Aorta (tissue), 5 donors: ENCODE data around the gene RCN1. TPM values are rescaled to one million over a fixed set of nuclear protein-coding genes. Genes with fewer than 3 reads are reported as not detected.
"Not testable (repeated sequence)": the region's sequence is repeated elsewhere in the genome, so short reads cannot be mapped to it uniquely, and the experiment has no call there.

Experiments
- ATAC-seq: fragments of 200-7000 bp; cut with Tn5 transposase; one replicate; pipeline ENCODE4 v1.9.1; 2022; ENCODE audit warnings: moderate library complexity; ENCODE audit not compliant: low FRiP score
- DNase-seq, 2 donors: peaks; one replicate each; pipeline ENCODE4 v3.0.0-alpha.2; 2020
- H3K27ac ChIP-seq, 2 donors: one replicate each; pipeline ENCODE4 v1.5.1; 2013; ENCODE audit warnings: low read length in 2 of 2, mild to moderate bottlenecking in 2 of 2, moderate library complexity in 2 of 2, control low read depth in 1 of 2, inconsistent platforms in 1 of 2, low read depth in 1 of 2
- H3K27me3 ChIP-seq, 2 donors: one replicate each; pipeline ENCODE4 v1.6.1; 2013; ENCODE audit warnings: control low read depth in 1 of 2, low read length in 1 of 2, mild to moderate bottlenecking in 1 of 2, moderate library complexity in 1 of 2; ENCODE audit not compliant: insufficient read depth in 2 of 2, control insufficient read depth in 1 of 2
- H3K36me3 ChIP-seq, 2 donors: one replicate each; pipeline ENCODE4 v1.6.1; 2013; ENCODE audit warnings: control low read depth in 1 of 2, low read length in 1 of 2, mild to moderate bottlenecking in 1 of 2; ENCODE audit not compliant: insufficient read depth in 2 of 2, control insufficient read depth in 1 of 2
- H3K4me1 ChIP-seq, 2 donors: one replicate each; pipeline ENCODE4 v1.6.1; 2013; ENCODE audit warnings: low read length in 2 of 2, control low read depth in 1 of 2, mild to moderate bottlenecking in 1 of 2, moderate library complexity in 1 of 2; ENCODE audit not compliant: insufficient read depth in 2 of 2, control insufficient read depth in 1 of 2
- H3K4me3 ChIP-seq, 2 donors: one replicate each; pipeline ENCODE4 v1.5.1; 2013; ENCODE audit warnings: low read length in 2 of 2, control low read depth in 1 of 2, mild to moderate bottlenecking in 1 of 2
- H3K9me3 ChIP-seq: one replicate; pipeline ENCODE4 v1.6.1; 2013; ENCODE audit warnings: mild to moderate bottlenecking, low read length; ENCODE audit not compliant: control insufficient read depth
- WGBS, 2 donors: extraction: QIAGEN DNeasy Blood & Tissue Kit; methylation state at CpG; one replicate each; pipeline ENCODE4 v1.1.7; 2013; 5-methylcytosine and 5-hydroxymethylcytosine counted together
- intact Hi-C, 2 donors: fragments of 100-400 bp; cut with DNase I; formaldehyde crosslinking; loops; one replicate each; pipeline versions ENCODE4 v1.14.2 to v1.15.0; 2022
- polyA plus RNA-seq, 2 donors: library from polyadenylated mRNA; stranded (reverse); fragments of 200-250 nt; gene quantifications; one replicate each; pipeline ENCODE4 v1.2.3, GENCODE V29; 2013
- total RNA-seq, 2 donors: library from RNA; stranded (reverse); fragmentation: NEBNext Ultra II Directional; extraction: Animal tissue kit (Norgen Biotek cat#: 25700); gene quantifications; one replicate each; pipeline ENCODE4 v1.2.1, GENCODE V29; 2021
- donor health status: healthy with polysubstance abuse.
- donor health status: Bipolar disorder and iron deficiency.
- donor health status: DM: no; HTN: no; CAD: no.
- donor health status: DM: no; HTN: no; CAD: no.
- donor health status: DM: yes; HTN: yes; CAD: no.

RCN1 gene
- total and polyA plus RNA-seq, 4 donors = 55.8 to 125 (median 92.2) TPM

DNA sequence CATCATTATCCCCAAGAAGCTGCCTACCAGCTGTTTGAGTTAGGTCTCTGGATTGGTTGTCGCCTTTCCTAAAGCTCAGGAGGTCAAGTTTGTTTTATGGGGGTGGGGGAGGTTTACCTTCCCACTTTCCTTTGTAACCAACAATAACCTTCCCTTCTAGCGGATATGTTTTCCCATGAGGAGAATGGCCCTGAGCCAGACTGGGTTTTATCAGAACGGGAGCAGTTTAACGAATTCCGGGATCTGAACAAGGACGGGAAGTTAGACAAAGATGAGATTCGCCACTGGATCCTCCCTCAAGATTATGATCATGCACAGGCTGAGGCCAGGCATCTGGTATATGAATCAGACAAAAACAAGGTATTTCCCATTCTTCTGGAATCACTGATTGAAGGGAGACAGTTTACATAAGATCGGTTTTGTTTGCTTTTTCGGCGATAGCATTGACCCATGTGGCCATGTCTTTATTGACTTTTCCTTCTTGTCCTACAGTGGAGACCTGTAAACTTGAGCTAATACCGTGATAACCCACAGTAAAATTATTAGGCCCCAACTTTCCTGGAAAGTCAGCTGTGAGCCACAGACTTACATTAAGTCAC, 12.3 kb downstream of the RCN1 start:
- H3K9me3 ChIP-seq, H3K27me3 ChIP-seq, ATAC-seq, DNase-seq, H3K27ac ChIP-seq, intact Hi-C loops, H3K4me3 ChIP-seq, H3K4me1 ChIP-seq: not testable (repeated sequence)
- peaks cover 10 to 15% of the 10 kb centered on the region in 2 donors for H3K36me3 ChIP-seq
- WGBS, 2 donors = 57 to 68% methylated on average over 9 to 11 of the region's 11 CpGs

DNA sequence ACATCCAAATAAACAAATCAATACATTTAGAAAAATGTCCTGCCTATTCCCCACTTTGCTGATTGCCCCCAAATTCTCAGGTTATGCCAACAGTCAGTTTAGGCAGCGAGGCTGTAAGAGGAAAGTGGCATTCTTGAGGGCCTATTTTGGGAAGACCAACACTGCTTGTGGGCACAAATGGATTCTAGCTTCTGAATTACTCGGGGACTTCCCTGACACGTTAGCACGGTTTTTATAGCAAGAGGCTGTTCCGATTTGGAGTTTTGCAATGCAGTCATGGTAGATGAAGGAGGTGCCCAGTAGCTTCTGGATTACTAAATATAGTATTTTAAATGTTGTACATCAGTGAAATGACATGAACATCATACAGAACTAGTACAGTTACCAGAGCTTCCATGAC, 13.1 kb downstream of the RCN1 start:
- intact Hi-C loops = no loop called here
- Histone ChIP-seq H3K36me3 (peaks cover 10 to 13% of the 10 kb centered on the region in 2 donors), H3K9me3 (no peaks in the 10 kb centered on the region), H3K4me1 (no peaks in the 10 kb centered on the region), H3K27me3 (no peaks in the 10 kb centered on the region), H3K27ac (peak overlapping the region in 1 of 2 donors; percentile 33), H3K4me3 (no peak overlapping the region)
- DNase-seq (no peak), ATAC-seq (no peak)
- WGBS, 2 donors = 80 to 81% methylated on average over 5 of the region's 5 CpGs

DNA sequence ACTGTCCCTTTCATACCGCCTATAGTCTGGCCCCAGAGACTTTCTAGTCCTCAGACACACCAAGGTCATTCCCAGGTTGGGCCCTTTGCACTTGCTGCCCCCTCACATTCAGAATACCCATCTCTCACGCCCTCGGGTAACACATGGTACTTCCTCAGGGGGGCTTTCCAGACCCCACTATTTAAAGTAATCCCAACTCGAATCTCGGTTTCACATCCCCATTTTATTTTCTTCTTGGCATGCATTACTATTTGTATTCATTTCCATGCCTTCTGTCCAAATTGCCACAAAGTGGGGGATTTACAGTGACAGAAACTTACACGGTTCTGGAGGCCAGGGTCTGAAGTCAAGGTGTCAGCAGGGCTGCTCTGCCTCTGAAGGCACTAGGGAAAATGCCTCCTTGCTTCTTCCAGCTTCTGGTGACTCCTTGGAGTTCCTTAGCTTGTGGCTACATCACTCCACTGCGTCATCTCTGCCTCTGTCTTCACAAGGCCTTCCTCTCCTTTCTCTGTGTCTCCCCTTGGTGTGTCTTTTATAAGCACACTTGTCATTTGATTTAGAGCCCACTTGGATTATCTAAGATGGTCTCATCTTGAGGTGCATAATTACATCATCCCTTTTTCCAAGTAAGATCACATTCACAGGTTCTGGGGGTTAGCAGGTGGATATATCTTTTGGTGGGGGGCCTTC, 15.1 kb downstream of the RCN1 start:
- WGBS, 2 donors = 82 to 86% methylated on average over 7 of the region's 7 CpGs
- DNase-seq (no peak), ATAC-seq (no peak)
- Histone ChIP-seq H3K9me3 (no peaks in the 10 kb centered on the region), H3K27ac (no peak overlapping the region), H3K27me3 (no peaks in the 10 kb centered on the region), H3K4me3 (no peak overlapping the region), H3K4me1 (no peaks in the 10 kb centered on the region), H3K36me3 (peaks cover 4 to 5% of the 10 kb centered on the region in 2 donors)
- intact Hi-C loops = no loop called here

DNA sequence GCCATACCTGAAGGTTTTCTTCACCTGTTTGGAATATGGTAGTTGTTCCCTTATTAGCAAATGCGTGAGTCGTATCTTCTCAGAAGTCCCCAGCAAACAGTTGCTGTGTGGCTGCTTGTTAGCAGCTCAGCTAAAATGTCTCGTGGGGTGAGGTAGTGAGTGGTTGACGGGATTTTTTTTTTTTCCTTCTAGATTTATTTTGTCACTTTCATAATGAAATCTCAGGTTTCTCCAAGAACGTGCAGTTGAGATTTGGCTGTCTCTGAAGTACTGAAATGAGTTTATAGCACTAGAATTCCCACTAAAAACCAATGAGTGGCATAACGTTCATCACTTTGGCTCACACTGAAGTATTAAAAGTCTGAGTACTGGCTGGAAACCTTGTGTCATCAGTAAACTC, 16.8 kb downstream of the RCN1 start:
- Histone ChIP-seq H3K27ac (no peak overlapping the region), H3K27me3 (no peaks in the 10 kb centered on the region), H3K4me1 (no peaks in the 10 kb centered on the region), H3K4me3 (no peak overlapping the region), H3K36me3 (peaks cover 3 to 4% of the 10 kb centered on the region in 2 donors), H3K9me3 (no peaks in the 10 kb centered on the region)
- DNase-seq (no peak), ATAC-seq (no peak)
- intact Hi-C loops = no loop called here
- 73 to 74% methylated on average over 6 of the region's 6 CpGs for WGBS, 2 donors

DNA sequence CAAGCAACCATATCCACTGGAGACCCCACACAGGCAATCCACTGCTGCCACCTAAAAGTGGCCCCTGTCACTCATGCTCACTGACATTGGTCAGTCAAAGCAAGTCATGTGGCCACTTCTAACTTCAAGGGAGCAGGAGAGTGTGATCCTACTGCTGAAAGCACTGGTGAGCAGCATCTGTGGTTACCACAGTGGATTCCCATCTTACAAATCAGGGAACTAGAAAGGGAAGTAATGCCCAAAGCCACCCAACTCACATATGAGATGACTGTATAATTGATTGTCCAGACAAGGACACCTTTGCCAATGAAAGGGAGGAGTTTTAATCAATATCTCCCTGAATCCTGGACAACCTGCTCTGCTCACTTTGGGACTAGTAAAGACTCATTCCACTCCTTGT, 17.7 kb downstream of the RCN1 start:
- peaks cover under 1 to 4% of the 10 kb centered on the region in 2 donors for H3K36me3 ChIP-seq
- no peaks in the 10 kb centered on the region for H3K27me3 ChIP-seq
- DNase-seq (no peak), ATAC-seq (no peak)
- H3K4me3 ChIP-seq = no peak overlapping the region
- H3K4me1 ChIP-seq = no peaks in the 10 kb centered on the region
- intact Hi-C loops = no loop called here
- H3K27ac ChIP-seq = no peak overlapping the region
- H3K9me3 ChIP-seq = no peaks in the 10 kb centered on the region

DNA sequence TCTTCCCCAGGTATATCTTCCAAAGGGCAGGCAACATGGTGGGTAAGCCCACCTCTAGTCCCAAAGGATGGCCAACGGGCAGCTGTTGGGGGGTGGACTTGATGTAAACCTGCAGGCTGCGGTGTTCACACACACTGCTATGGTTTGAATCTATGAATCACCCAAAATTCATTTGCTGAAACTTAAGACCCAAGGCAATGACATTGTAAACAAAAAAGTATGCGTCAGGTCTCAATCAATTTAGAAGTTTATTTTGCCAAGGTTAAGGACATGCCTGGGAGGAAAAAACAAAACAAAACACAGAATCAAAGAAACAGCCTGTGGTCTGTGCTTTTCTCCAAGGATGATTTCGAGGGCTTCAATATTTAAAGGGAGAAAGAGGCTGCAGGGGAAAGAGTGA, 18.3 kb downstream of the RCN1 start:
- intact Hi-C loops = no loop called here

DNA sequence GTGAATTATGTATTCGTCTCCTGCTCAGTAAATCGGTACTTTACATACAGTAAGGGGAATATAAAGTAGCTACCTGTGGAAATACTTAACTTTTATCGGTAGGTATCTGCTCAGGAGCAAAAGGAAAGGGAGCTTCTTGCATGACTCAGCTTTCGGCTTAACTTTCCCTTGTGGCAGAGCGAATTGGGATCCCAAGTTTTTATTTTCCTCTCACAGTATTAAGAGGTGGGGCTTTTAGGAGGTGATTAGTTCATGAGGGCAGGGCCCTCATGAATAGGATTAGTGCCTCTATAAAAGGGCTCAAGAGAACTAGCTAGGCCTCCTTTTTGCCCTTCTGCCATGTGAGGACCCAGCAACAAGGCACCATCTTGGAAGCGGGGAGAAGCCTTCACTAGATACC, 18.7 kb downstream of the RCN1 start:
- peaks cover 0 to 4% of the 10 kb centered on the region in 2 donors for H3K36me3 ChIP-seq
- WGBS, 2 donors = 95 to 98% methylated on average over 6 of the region's 6 CpGs
- no peak overlapping the region for H3K27ac ChIP-seq
- no peaks in the 10 kb centered on the region for H3K9me3 ChIP-seq
- ATAC-seq (no peak), DNase-seq (no peak)
- no peak overlapping the region for H3K4me3 ChIP-seq
- no peaks in the 10 kb centered on the region for H3K4me1 ChIP-seq
- H3K27me3 ChIP-seq = no peaks in the 10 kb centered on the region
- intact Hi-C loops = no loop called here

More for the DNA sequence above, 18.3 kb downstream of the RCN1 start:
- ATAC-seq = no peak
- Histone ChIP-seq H3K27me3 (no peaks in the 10 kb centered on the region), H3K4me1 (no peaks in the 10 kb centered on the region), H3K36me3 (peaks cover 0 to 4% of the 10 kb centered on the region in 2 donors), H3K27ac (no peak overlapping the region), H3K9me3 (no peaks in the 10 kb centered on the region), H3K4me3 (no peak overlapping the region)
- 76 to 78% methylated on average over 4 of the region's 4 CpGs for WGBS, 2 donors
- no peak for DNase-seq

DNA sequence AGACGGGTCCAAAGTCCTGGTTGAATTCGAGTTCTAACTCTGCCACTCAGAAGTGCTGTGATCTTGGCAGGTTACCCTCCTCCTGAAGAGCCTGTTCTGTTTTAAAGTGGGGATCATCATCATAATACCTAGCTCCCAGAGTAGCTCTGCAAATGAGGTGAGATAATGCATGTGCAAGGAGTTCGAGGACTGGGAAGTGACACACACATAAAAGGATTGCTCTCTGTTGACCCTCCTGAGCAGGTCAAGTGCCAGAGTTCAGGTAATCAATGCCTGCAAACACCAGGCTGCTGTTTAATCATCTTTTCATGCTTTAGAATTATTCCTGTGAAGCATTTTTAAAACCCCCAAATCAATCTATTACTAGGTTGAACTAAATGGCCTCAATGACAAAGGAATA, 19.9 kb downstream of the RCN1 start:
- H3K4me3 ChIP-seq = no peak overlapping the region
- ATAC-seq (no peak), DNase-seq (no peak)
- intact Hi-C loops = no loop called here
- no peaks in the 10 kb centered on the region for H3K27me3 ChIP-seq
- H3K4me1 ChIP-seq = no peaks in the 10 kb centered on the region
- H3K27ac ChIP-seq = no peak overlapping the region
- 86% methylated on average over 3 of the region's 3 CpGs for WGBS, 2 donors
- peaks cover 0 to 4% of the 10 kb centered on the region in 2 donors for H3K36me3 ChIP-seq
- H3K9me3 ChIP-seq = no peaks in the 10 kb centered on the region

DNA sequence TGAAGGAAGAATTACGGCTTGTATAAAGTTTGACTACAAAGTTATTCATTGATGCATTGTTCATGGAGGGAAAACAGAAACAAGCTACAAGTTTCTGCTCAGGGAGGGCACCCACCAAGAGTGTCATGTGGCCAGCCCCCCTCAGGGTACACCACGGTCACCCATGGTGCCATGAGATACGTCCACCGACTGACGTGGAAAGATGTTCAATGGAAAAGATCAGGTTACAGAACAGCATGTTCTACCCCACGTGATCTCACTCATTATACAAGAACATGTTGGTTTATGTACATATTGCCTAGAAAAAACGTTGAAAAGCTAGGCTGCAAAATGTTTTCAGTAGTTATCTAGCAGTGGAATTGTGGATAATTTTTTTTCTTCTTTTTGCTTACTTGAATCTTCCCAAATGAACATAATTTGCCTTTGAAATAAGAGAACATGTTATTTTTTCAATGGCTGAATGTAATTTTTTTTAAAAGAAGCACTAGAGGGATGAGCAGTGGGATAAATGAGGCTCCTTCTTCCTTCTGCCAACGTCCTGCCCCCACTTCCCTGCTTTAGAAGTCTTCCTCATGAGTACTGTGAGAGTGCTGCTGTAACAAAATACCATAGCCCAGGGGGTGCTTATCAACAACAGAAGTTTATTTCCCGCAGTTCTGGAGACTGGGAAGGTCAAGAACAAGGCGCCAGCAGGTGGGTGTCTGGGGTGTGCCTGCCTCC, 22.5 kb downstream of the RCN1 start:
- Histone ChIP-seq H3K4me3 (no peak overlapping the region), H3K9me3 (no peaks in the 10 kb centered on the region), H3K27me3 (no peaks in the 10 kb centered on the region), H3K27ac (no peak overlapping the region), H3K4me1 (no peaks in the 10 kb centered on the region), H3K36me3 (no peaks in the 10 kb centered on the region)
- DNase-seq (no peak), ATAC-seq (no peak)
- 40 to 47% methylated on average over 10 of the region's 10 CpGs for WGBS, 2 donors
- intact Hi-C loops = no loop called here
